Esophagus muscularis mucosa (tissue), 4 donors: ENCODE measurements around the gene MICAL3.

ENCODE experiments used
- CTCF ChIP-seq, 3 experiments: fragments of 200-600 bp in 2 of 3; fragments of 450-650 bp in 1 of 3; sonication (generic) in 2 of 3; IDR thresholded peaks; one replicate each; pipeline ENCODE4 v1.5.1; 2017 to 2019; ENCODE audit warnings: antibody characterized with exemption in 3 of 3, mild to moderate bottlenecking in 2 of 3, moderate library complexity in 1 of 3
- EP300 ChIP-seq: sonication (generic); formaldehyde crosslinking; IDR thresholded peaks from one replicate; pipeline ENCODE4 v1.6.1; 2017; ENCODE audit warnings: antibody characterized with exemption
- POLR2A ChIP-seq: fragments of 450-650 bp; IDR thresholded peaks from one replicate; pipeline ENCODE4 v1.6.1; 2017; ENCODE audit warnings: antibody characterized with exemption, moderate library complexity, mild to moderate bottlenecking, low read depth
- POLR2AphosphoS5 ChIP-seq, 2 donors: sonication (generic); formaldehyde crosslinking; IDR thresholded peaks; one replicate each; pipeline ENCODE4 v1.6.1; 2017; ENCODE audit warnings: antibody characterized with exemption in 2 of 2

GRCh38 chr22:18070041-18070440 is 45.7 kb upstream of the MICAL3 start:
- no peak for TF ChIP-seq CTCF (IDR thresholded peaks at IDR 0.05)
- no peak for TF ChIP-seq POLR2AphosphoS5 (IDR thresholded peaks at IDR 0.05)
- no peak for TF ChIP-seq POLR2A
- TF ChIP-seq EP300: no peak
